KMS-11 (cell line): ENCODE results near the gene P2RX2.

Experiments used
- H2AFZ ChIP-seq: fragments of 200-600 bp; sonication (generic); 2 replicates; pipeline ENCODE4 v1.6.1; 2016; ENCODE audit warnings: antibody characterized with exemption, mixed run types, low read depth
- H3K27ac ChIP-seq: fragments of 200-600 bp; sonication (generic); 2 replicates; pipeline ENCODE4 v1.6.1; 2016; ENCODE audit warnings: mild to moderate bottlenecking, mixed run types
- H3K27me3 ChIP-seq: fragments of 200-600 bp; sonication (generic); 2 replicates; pipeline ENCODE4 v1.6.1; 2017; ENCODE audit warnings: mild to moderate bottlenecking, low read depth, mixed run types, moderate library complexity; ENCODE audit not compliant: insufficient read depth
- H3K36me3 ChIP-seq: fragments of 200-600 bp; sonication (generic); 2 replicates; pipeline ENCODE4 v1.6.1; 2017; ENCODE audit warnings: mild to moderate bottlenecking, mixed run types; ENCODE audit not compliant: insufficient read depth
- H3K4me1 ChIP-seq: fragments of 200-600 bp; sonication (generic); 2 replicates; pipeline ENCODE4 v1.6.1; 2016; ENCODE audit warnings: mild to moderate bottlenecking, low read depth, mixed run types; ENCODE audit not compliant: poor library complexity, severe bottlenecking
- H3K4me2 ChIP-seq: fragments of 200-600 bp; sonication (generic); 2 replicates; pipeline ENCODE4 v1.7.0; 2016; ENCODE audit warnings: mild to moderate bottlenecking, mixed run types
- H3K4me3 ChIP-seq: fragments of 200-600 bp; sonication (generic); IDR thresholded peaks from 2 replicates; pipeline ENCODE4 v1.6.1; 2017; ENCODE audit warnings: low read depth, low read length, mixed read lengths; ENCODE audit not compliant: insufficient read depth
- H3K79me2 ChIP-seq: fragments of 200-600 bp; sonication (generic); 2 replicates; pipeline ENCODE4 v1.6.1; 2016; ENCODE audit warnings: low read depth, mixed run types; ENCODE audit not compliant: insufficient read depth
- H3K9ac ChIP-seq: fragments of 200-600 bp; sonication (generic); 2 replicates; pipeline ENCODE4 v1.6.1; 2016; ENCODE audit warnings: mild to moderate bottlenecking, mixed run types
- H4K20me1 ChIP-seq: fragments of 200-600 bp; sonication (generic); 2 replicates; pipeline ENCODE4 v1.6.1; 2016; ENCODE audit warnings: mild to moderate bottlenecking, mixed run types; ENCODE audit not compliant: insufficient read depth
- CTCF ChIP-seq: fragments of 200-600 bp; sonication (generic); conservative IDR thresholded peaks from 2 replicates; pipeline ENCODE4 v1.6.1; 2017; ENCODE audit warnings: low read depth, mild to moderate bottlenecking, antibody characterized with exemption, low read length, moderate library complexity, mixed read lengths

The P2RX2 gene

GRCh38 chr12:132581348-132582057 lies 37.1 kb upstream of the P2RX2 start:
- no peaks in the 10 kb centered on the region for H3K27me3 ChIP-seq
- no peak overlapping the region for H3K4me2 ChIP-seq
- H3K36me3 ChIP-seq, result no peaks in the 10 kb centered on the region
- no peak overlapping the region for H3K4me3 ChIP-seq
- no peak for TF ChIP-seq CTCF
- no peaks in the 10 kb centered on the region for H3K79me2 ChIP-seq
- no peak overlapping the region for H2AFZ ChIP-seq
- H3K9ac ChIP-seq, result no peak overlapping the region
- H3K4me1 ChIP-seq, result no peaks in the 10 kb centered on the region
- H3K27ac ChIP-seq, result no peak overlapping the region
- H4K20me1 ChIP-seq, result no peaks in the 10 kb centered on the region

- H3K36me3 ChIP-seq, result no peaks in the 10 kb centered on the region
- H3K9ac ChIP-seq, result no peak overlapping the region
- no peak overlapping the region for H2AFZ ChIP-seq
- H3K27me3 ChIP-seq, result no peaks in the 10 kb centered on the region
- no peak overlapping the region for H3K4me3 ChIP-seq
- H3K79me2 ChIP-seq, result no peaks in the 10 kb centered on the region
- H3K27ac ChIP-seq, result no peak overlapping the region
- H4K20me1 ChIP-seq, result no peaks in the 10 kb centered on the region
- H3K4me1 ChIP-seq, result no peaks in the 10 kb centered on the region
- no peak overlapping the region for H3K4me2 ChIP-seq
- TF ChIP-seq CTCF, result no peak
Observed at GRCh38 chr12:132582058-132582420, 36.5 kb upstream of the P2RX2 start.

- no peak overlapping the region for H3K4me2 ChIP-seq
- no peaks in the 10 kb centered on the region for H3K79me2 ChIP-seq
- H3K27ac ChIP-seq, result no peak overlapping the region
- no peak overlapping the region for H3K4me3 ChIP-seq
- H3K4me1 ChIP-seq, result no peaks in the 10 kb centered on the region
- H2AFZ ChIP-seq, result no peak overlapping the region
- no peak for TF ChIP-seq CTCF
- no peaks in the 10 kb centered on the region for H3K36me3 ChIP-seq
- H4K20me1 ChIP-seq, result no peaks in the 10 kb centered on the region
- H3K9ac ChIP-seq, result no peak overlapping the region
- H3K27me3 ChIP-seq, result no peaks in the 10 kb centered on the region
Observed at GRCh38 chr12:132582582-132583410, 35.8 kb upstream of the P2RX2 start.

GRCh38 chr12:132583411-132583710 lies 35.2 kb upstream of the P2RX2 start:
- H3K4me1 ChIP-seq, result no peaks in the 10 kb centered on the region
- H3K4me2 ChIP-seq, result no peak overlapping the region
- no peaks in the 10 kb centered on the region for H4K20me1 ChIP-seq
- no peak overlapping the region for H3K9ac ChIP-seq
- no peak for TF ChIP-seq CTCF
- H3K36me3 ChIP-seq, result no peaks in the 10 kb centered on the region
- H2AFZ ChIP-seq, result no peak overlapping the region
- H3K27me3 ChIP-seq, result no peaks in the 10 kb centered on the region
- no peak overlapping the region for H3K27ac ChIP-seq
- H3K79me2 ChIP-seq, result no peaks in the 10 kb centered on the region
- no peak overlapping the region for H3K4me3 ChIP-seq
